H1 (cell line): ENCODE measurements around the gene SNX32. TPM values are rescaled to one million over a fixed set of nuclear protein-coding genes. Genes with fewer than 3 reads are reported as not detected.

ENCODE experiments used
- CTCF ChIA-PET: fragments of 300-600 bp; sonication (Branson Sonifier 250); formaldehyde crosslinking; loops from one replicate; lab custom pipeline; 2021; ENCODE audit not compliant: partially characterized antibody; lab: Charles Lee
- POLR2A ChIA-PET: fragments of 300-600 bp; sonication (Branson Sonifier 250); formaldehyde crosslinking; loops from one replicate; lab custom pipeline; 2021; ENCODE audit warnings: inconsistent platforms; ENCODE audit not compliant: partially characterized antibody; lab: Charles Lee
- DNase-seq, 2 experiments: peaks; one replicate each; pipeline versions ENCODE4 v3.0.0 to v3.0.0-alpha.2; 2010 to 2022; ENCODE audit warnings: low spot score in 2 of 2, low read depth in 1 of 2, mixed read lengths in 1 of 2
- FAIRE-seq: peaks from 2 replicates; lab custom pipeline; 2011; peaks lifted over from hg19 to GRCh38; lab: Jason Lieb, UNC
- H2AFZ ChIP-seq: 2 replicates; pipeline ENCODE4 v1.8.1; 2012; ENCODE audit warnings: low read length, inconsistent platforms
- H2AK5ac ChIP-seq: 2 replicates; pipeline ENCODE4 v1.6.1; 2013; ENCODE audit warnings: low read depth, low read length
- H2BK120ac ChIP-seq: replicated peaks from 2 replicates; pipeline ENCODE3; 2013; ENCODE audit warnings: low read depth, low read length, inconsistent platforms
- H2BK12ac ChIP-seq: 2 replicates; pipeline ENCODE4 v1.6.1; 2013; ENCODE audit warnings: low read depth, low read length
- H2BK15ac ChIP-seq: 2 replicates; pipeline ENCODE4 v1.6.1; 2013; ENCODE audit warnings: low read length
- H2BK20ac ChIP-seq: 2 replicates; pipeline ENCODE4 v1.6.1; 2013; ENCODE audit warnings: low read length
- H2BK5ac ChIP-seq: 2 replicates; pipeline ENCODE4 v1.6.1; 2013; ENCODE audit warnings: low read depth, low read length
- H3K14ac ChIP-seq: 2 replicates; pipeline ENCODE4 v1.6.1; 2013; ENCODE audit warnings: inconsistent platforms; ENCODE audit not compliant: insufficient read length
- H3K18ac ChIP-seq: 2 replicates; pipeline ENCODE4 v1.6.1; 2013; ENCODE audit warnings: low read length; ENCODE audit errors: extremely low read depth
- H3K23ac ChIP-seq: 2 replicates; pipeline ENCODE4 v1.6.1; 2013; ENCODE audit warnings: inconsistent platforms; ENCODE audit not compliant: insufficient read length
- H3K23me2 ChIP-seq: 2 replicates; pipeline ENCODE4 v1.6.1; 2013; ENCODE audit warnings: low read depth, low read length
- H3K27ac ChIP-seq: 2 replicates; pipeline ENCODE4 v1.6.1; 2011; ENCODE audit warnings: low read depth, low read length, inconsistent platforms
- H3K27me3 ChIP-seq, 4 experiments: replicated peaks in 1 of 4; 1 replicate in 1 of 4; 2 replicates in 3 of 4; pipeline versions ENCODE4 v1.6.1 to v1.8.1; 2011 to 2013; ENCODE audit warnings: low read length in 3 of 4, mild to moderate bottlenecking in 3 of 4, inconsistent platforms in 2 of 4, mixed read lengths in 2 of 4, moderate library complexity in 1 of 4; ENCODE audit not compliant: control insufficient read depth in 3 of 4, insufficient read depth in 3 of 4; ENCODE audit errors: extremely low read depth in 1 of 4
- H3K36me3 ChIP-seq, 4 experiments: 2 replicates each; pipeline versions ENCODE4 v1.6.1 to v1.8.1; 2011 to 2013; ENCODE audit warnings: mild to moderate bottlenecking in 4 of 4, low read length in 3 of 4, moderate library complexity in 2 of 4, control low read depth in 1 of 4, inconsistent platforms in 1 of 4; ENCODE audit not compliant: insufficient read depth in 4 of 4, control insufficient read depth in 2 of 4
- H3K4ac ChIP-seq: replicated peaks from 2 replicates; pipeline ENCODE3; 2013; ENCODE audit warnings: low read length, low read depth, mixed read lengths, inconsistent platforms; ENCODE audit not compliant: insufficient read length
- H3K4me1 ChIP-seq, 4 experiments: replicated peaks in 1 of 4; 1 replicate in 1 of 4; 2 replicates in 3 of 4; pipeline versions ENCODE4 v1.6.1 to v1.8.1; 2011 to 2013; ENCODE audit warnings: low read length in 3 of 4, inconsistent platforms in 2 of 4, mixed read lengths in 1 of 4; ENCODE audit not compliant: insufficient read depth in 4 of 4, control insufficient read depth in 3 of 4
- H3K4me2 ChIP-seq, 2 experiments: 2 replicates each; pipeline versions ENCODE4 v1.6.1 to v1.8.1; 2011 to 2013; ENCODE audit warnings: low read depth in 2 of 2, low read length in 2 of 2, control low read depth in 1 of 2, inconsistent platforms in 1 of 2, mild to moderate bottlenecking in 1 of 2; ENCODE audit not compliant: insufficient read depth in 1 of 2
- H3K4me3 ChIP-seq, 4 experiments: fragments of 200-600, 300-600 bp in 1 of 4; sonication (generic), shearing (Covaris generic), sonication (Bioruptor Twin) in 1 of 4; 2 replicates each; pipeline versions ENCODE4 v1.5.1 to v1.8.1; 2011 to 2016; ENCODE audit warnings: low read length in 4 of 4, low read depth in 3 of 4, control low read depth in 2 of 4, inconsistent platforms in 2 of 4, mild to moderate bottlenecking in 2 of 4, mixed read lengths in 1 of 4, moderate library complexity in 1 of 4; ENCODE audit not compliant: insufficient read depth in 2 of 4; ENCODE audit errors: extremely low read depth in 1 of 4
- H3K56ac ChIP-seq: replicated peaks from 2 replicates; pipeline ENCODE3; 2013; ENCODE audit warnings: low read depth, mild to moderate bottlenecking, mixed read lengths, low read length, inconsistent platforms; ENCODE audit not compliant: insufficient read length
- H3K79me1 ChIP-seq: 2 replicates; pipeline ENCODE4 v1.6.1; 2013; ENCODE audit warnings: low read depth, low read length, control low read depth
- H3K79me2 ChIP-seq, 2 experiments: 2 replicates each; pipeline versions ENCODE4 v1.6.1 to v1.8.1; 2012 to 2013; ENCODE audit warnings: low read length in 2 of 2, mild to moderate bottlenecking in 2 of 2, inconsistent platforms in 1 of 2; ENCODE audit not compliant: insufficient read depth in 2 of 2, control insufficient read depth in 1 of 2
- H3K9ac ChIP-seq, 4 experiments: replicated peaks in 1 of 4; 1 replicate in 1 of 4; 2 replicates in 3 of 4; pipeline versions ENCODE4 v1.6.1 to v1.8.1; 2011 to 2013; ENCODE audit warnings: low read depth in 3 of 4, low read length in 3 of 4, control low read depth in 2 of 4, mild to moderate bottlenecking in 2 of 4, moderate library complexity in 2 of 4, inconsistent platforms in 1 of 4; ENCODE audit errors: extremely low read depth in 1 of 4
- H3K9me3 ChIP-seq, 2 experiments: 2 replicates each; pipeline versions ENCODE4 v1.6.1 to v1.8.1; 2012 to 2013; ENCODE audit warnings: mild to moderate bottlenecking in 2 of 2, moderate library complexity in 2 of 2, control low read depth in 1 of 2, inconsistent platforms in 1 of 2, low read depth in 1 of 2, low read length in 1 of 2, mixed read lengths in 1 of 2; ENCODE audit not compliant: insufficient read depth in 2 of 2
- H4K20me1 ChIP-seq, 2 experiments: replicated peaks in 1 of 2; 2 replicates each; pipeline versions ENCODE3 to v1.8.1; 2011 to 2013; ENCODE audit warnings: inconsistent platforms in 2 of 2, low read length in 2 of 2, mild to moderate bottlenecking in 1 of 2; ENCODE audit not compliant: insufficient read depth in 2 of 2, control insufficient read depth in 1 of 2
- H4K5ac ChIP-seq: 2 replicates; pipeline ENCODE4 v1.6.1; 2013; ENCODE audit warnings: low read length, low read depth, mixed read lengths, inconsistent platforms; ENCODE audit not compliant: insufficient read length
- H4K8ac ChIP-seq: 2 replicates; pipeline ENCODE4 v1.8.0; 2013; ENCODE audit warnings: mild to moderate bottlenecking, moderate library complexity, low read length, inconsistent platforms; ENCODE audit not compliant: insufficient read depth; ENCODE audit errors: extremely low read depth
- H4K91ac ChIP-seq: replicated peaks from 2 replicates; pipeline ENCODE3; 2013; ENCODE audit warnings: low read length, mixed read lengths, inconsistent platforms; ENCODE audit not compliant: insufficient read length
- EGR1 ChIP-seq: IDR thresholded peaks from 2 replicates; pipeline ENCODE4 v1.6.1; 2011; ENCODE audit warnings: low read depth, low read length, borderline replicate concordance
- GTF2F1 ChIP-seq: IDR thresholded peaks from 2 replicates; pipeline ENCODE4 v1.6.1; 2012; ENCODE audit warnings: low read depth, low read length, improper control_type of control experiment, borderline replicate concordance
- JUN ChIP-seq: IDR thresholded peaks from 2 replicates; pipeline ENCODE4 v1.6.1; 2011; ENCODE audit warnings: low read depth, mild to moderate bottlenecking, improper control_type of control experiment, low read length
- JUND ChIP-seq: IDR thresholded peaks from 2 replicates; pipeline ENCODE4 v1.6.1; 2011; ENCODE audit warnings: mild to moderate bottlenecking, improper control_type of control experiment, low read length
- POU5F1 ChIP-seq: IDR thresholded peaks from 2 replicates; pipeline ENCODE4 v1.6.1; 2011; ENCODE audit warnings: low read depth, mild to moderate bottlenecking, low read length, moderate library complexity
- RBBP5 ChIP-seq: IDR thresholded peaks from 2 replicates; pipeline ENCODE4 v1.7.1; 2012; ENCODE audit warnings: low read depth, mild to moderate bottlenecking, inconsistent platforms, low read length, moderate library complexity, borderline replicate concordance
- SP4 ChIP-seq: IDR thresholded peaks from 2 replicates; pipeline ENCODE4 v1.6.1; 2012; ENCODE audit warnings: low read length, inconsistent platforms
- TAF7 ChIP-seq: optimal IDR thresholded peaks from 2 replicates; pipeline ENCODE3; 2011; ENCODE audit warnings: low read depth, mild to moderate bottlenecking, inconsistent platforms, low read length, moderate library complexity, borderline replicate concordance
- TEAD4 ChIP-seq: IDR thresholded peaks from 2 replicates; pipeline ENCODE4 v1.6.1; 2012; ENCODE audit warnings: low read depth, low read length, inconsistent platforms, mixed read lengths
- WGBS, 2 experiments: shearing (Covaris generic) in 1 of 2; methylation state at CpG; one replicate each; pipeline versions ENCODE4 v1.1.6 to v1.1.7; 2013 to 2015; ENCODE audit warnings: low lambda C conversion rate in 2 of 2, mixed read lengths in 2 of 2, inconsistent platforms in 1 of 2, low coverage in 1 of 2, missing lambda C conversion rate in 1 of 2; ENCODE audit not compliant: insufficient replicate concordance in 2 of 2, insufficient coverage in 1 of 2, insufficient read length in 1 of 2; ENCODE audit errors: extremely low coverage in 1 of 2, missing lambda C conversion rate in 1 of 2; 5-methylcytosine and 5-hydroxymethylcytosine counted together
- polyA plus RNA-seq, 7 experiments: library from polyadenylated mRNA; depleted of rRNA in 3 of 7; stranded (reverse) in 5 of 7; unstranded in 2 of 7; fragments of >200 nt in 5 of 7; fragments of 200-250 nt in 2 of 7; gene quantifications; 1 replicate in 5 of 7; 2 replicates in 1 of 7; 4 replicates in 1 of 7; pipeline versions ENCODE4 v1.2.1 to v1.2.3, GENCODE V29; 2011 to 2013; ENCODE audit warnings: missing spikeins in 2 of 7, mixed read lengths in 2 of 7
- total RNA-seq: library from RNA; stranded (reverse); fragmentation: NEBNext Ultra II Directional; extraction: Animal tissue kit (Norgen Biotek cat#: 25700); gene quantifications from 2 replicates; pipeline ENCODE4 v1.2.1, GENCODE V29; 2021
- TF ChIP-seq, protein P1 (sequence below): IDR thresholded peaks from 2 replicates; pipeline ENCODE4 v1.6.1; 2011; ENCODE audit warnings: low read length, improper control_type of control experiment
- TF ChIP-seq, protein P2 (sequence below): IDR thresholded peaks from 2 replicates; pipeline ENCODE4 v1.6.1; 2012; ENCODE audit warnings: low read length, inconsistent platforms

Gene SNX32
- total and polyA plus RNA-seq, 2 of the 8 experiments (the other 6 are each of a cell fraction or from before 2014, with no cell fraction given) = 0.76 to 2.2 TPM

DNA sequence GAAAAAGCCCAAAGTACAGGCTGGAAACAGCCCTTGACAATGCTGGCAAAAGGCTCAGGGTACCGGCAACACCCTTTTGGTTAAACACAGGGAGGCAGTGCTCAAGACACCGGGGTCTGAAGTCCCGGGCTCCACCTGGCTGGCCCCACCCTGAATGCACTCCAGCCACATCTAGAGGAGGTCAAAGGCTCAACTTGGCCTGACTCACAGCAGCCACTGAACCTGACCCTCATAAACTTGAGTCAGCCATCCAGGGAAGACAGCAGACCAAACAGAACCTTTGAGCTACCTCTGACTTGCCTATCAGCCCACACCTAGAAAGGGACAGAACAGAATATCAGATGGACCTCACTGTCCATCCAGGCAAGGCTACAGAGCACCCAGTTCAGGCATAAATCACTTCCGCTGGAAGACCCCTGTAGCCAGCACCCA is 20.4 kb downstream of the SNX32 start:
- Histone ChIP-seq H4K20me1 (peaks cover 29 to 30% of the 10 kb centered on the region in 2 experiments), H3K27me3 (no peaks in the 10 kb centered on the region), H3K56ac (no peak overlapping the region), H3K79me2 (peaks cover 15 to 36% of the 10 kb centered on the region in 2 experiments), H3K4ac (no peak overlapping the region), H3K36me3 (peaks cover 17 to 34% (median 31%) of the 10 kb centered on the region in 4 experiments), H3K4me2 (no peak overlapping the region), H3K9me3 (peaks cover 7 to 10% of the 10 kb centered on the region in 2 experiments; a peak in 2 of 4 replicates), H3K14ac (no peak overlapping the region), H2BK5ac (no peak overlapping the region), H4K8ac (peak overlapping the region; percentile 0; the same call in 1 of the 2 replicates), H3K23ac (no peak overlapping the region), H3K27ac (no peak overlapping the region), H2AFZ (no peak overlapping the region), H3K18ac (no peak overlapping the region), H4K91ac (no peak overlapping the region), H3K23me2 (peaks cover 3% of the 10 kb centered on the region; the same call in 1 of the 2 replicates), H3K9ac (no peak overlapping the region), H2BK12ac (no peak overlapping the region), H3K4me3 (no peak overlapping the region), H2BK20ac (no peak overlapping the region), H3K4me1 (peaks cover 0 to 10% (median under 1%) of the 10 kb centered on the region in 4 experiments; a peak in 5 of 7 replicates), H3K79me1 (peaks cover 20% of the 10 kb centered on the region), H2BK120ac (no peak overlapping the region), H2AK5ac (no peak overlapping the region), H2BK15ac (no peak overlapping the region), H4K5ac (no peak overlapping the region)
- POLR2A ChIA-PET = interaction anchor here (1.1 to 38.3 kb wide), 11 partner anchors 16 to 230 kb away, joined by 3 to 1071 read pairs (median 6); partner anchors contain the start of genes CCDC85B, CFL1, CTSW and EFEMP2
- CTCF ChIA-PET = interaction anchor here (1.3 to 15.2 kb wide), 6 partner anchors 8 to 134 kb away, joined by 4 to 283 read pairs (median 60); partner anchors contain the start of genes AP5B1, CCDC85B, CFL1 and CTSW
- WGBS, 2 experiments = 94% methylated on average over 4 of the region's 4 CpGs; no CpG with 5 or more reads in 1 of the 2 experiments
- no peak for DNase-seq
- no peak for FAIRE-seq
- TF ChIP-seq, protein P1, sequence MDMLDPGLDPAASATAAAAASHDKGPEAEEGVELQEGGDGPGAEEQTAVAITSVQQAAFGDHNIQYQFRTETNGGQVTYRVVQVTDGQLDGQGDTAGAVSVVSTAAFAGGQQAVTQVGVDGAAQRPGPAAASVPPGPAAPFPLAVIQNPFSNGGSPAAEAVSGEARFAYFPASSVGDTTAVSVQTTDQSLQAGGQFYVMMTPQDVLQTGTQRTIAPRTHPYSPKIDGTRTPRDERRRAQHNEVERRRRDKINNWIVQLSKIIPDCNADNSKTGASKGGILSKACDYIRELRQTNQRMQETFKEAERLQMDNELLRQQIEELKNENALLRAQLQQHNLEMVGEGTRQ = no peak
- TF ChIP-seq, protein P2, sequence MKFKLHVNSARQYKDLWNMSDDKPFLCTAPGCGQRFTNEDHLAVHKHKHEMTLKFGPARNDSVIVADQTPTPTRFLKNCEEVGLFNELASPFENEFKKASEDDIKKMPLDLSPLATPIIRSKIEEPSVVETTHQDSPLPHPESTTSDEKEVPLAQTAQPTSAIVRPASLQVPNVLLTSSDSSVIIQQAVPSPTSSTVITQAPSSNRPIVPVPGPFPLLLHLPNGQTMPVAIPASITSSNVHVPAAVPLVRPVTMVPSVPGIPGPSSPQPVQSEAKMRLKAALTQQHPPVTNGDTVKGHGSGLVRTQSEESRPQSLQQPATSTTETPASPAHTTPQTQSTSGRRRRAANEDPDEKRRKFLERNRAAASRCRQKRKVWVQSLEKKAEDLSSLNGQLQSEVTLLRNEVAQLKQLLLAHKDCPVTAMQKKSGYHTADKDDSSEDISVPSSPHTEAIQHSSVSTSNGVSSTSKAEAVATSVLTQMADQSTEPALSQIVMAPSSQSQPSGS = 0 out of 2 replicates have a peak, but pooled peaks have one; percentile 20
- TF ChIP-seq RBBP5 (no peak), JUN (no peak), SP4 (no peak), TEAD4 (no peak), TAF7 (no peak), JUND (no peak), GTF2F1 (no peak), POU5F1 (no peak), EGR1 (no peak)
